Muscle of leg (tissue), 11 donors: ENCODE results near the gene PROSER2. TPM values are rescaled to one million over a fixed set of nuclear protein-coding genes. Genes with fewer than 3 reads are reported as not detected.
"Not testable (repeated sequence)": the region's sequence is repeated elsewhere in the genome, so short reads cannot be mapped to it uniquely, and the experiment has no call there.

ENCODE experiments used
- DNase-seq: peaks from one replicate; pipeline ENCODE4 v3.0.0; 2013
- H3K27ac ChIP-seq: one replicate; pipeline ENCODE4 v1.5.1; 2013; ENCODE audit warnings: mild to moderate bottlenecking, low read length, control low read depth
- H3K27me3 ChIP-seq: one replicate; pipeline ENCODE4 v1.6.1; 2013; ENCODE audit warnings: low read length; ENCODE audit not compliant: control insufficient read depth, insufficient read depth
- H3K36me3 ChIP-seq: one replicate; pipeline ENCODE4 v1.6.1; 2013; ENCODE audit warnings: low read length; ENCODE audit not compliant: control insufficient read depth, insufficient read depth
- H3K4me1 ChIP-seq: one replicate; pipeline ENCODE4 v1.6.1; 2013; ENCODE audit warnings: low read length; ENCODE audit not compliant: control insufficient read depth, insufficient read depth
- H3K4me3 ChIP-seq: one replicate; pipeline ENCODE4 v1.5.1; 2013; ENCODE audit warnings: low read length, control low read depth
- H3K9me3 ChIP-seq: replicated peaks from 2 replicates; pipeline ENCODE4 v1.6.1; 2013; ENCODE audit warnings: low read depth, low read length; ENCODE audit not compliant: control insufficient read depth
- WGBS: methylation state at CpG from one replicate; pipeline ENCODE4 v1.1.5; 2013; ENCODE audit warnings: missing lambda C conversion rate; ENCODE audit not compliant: insufficient coverage; 5-methylcytosine and 5-hydroxymethylcytosine counted together
- polyA plus RNA-seq, 8 donors: library from polyadenylated mRNA; unstranded; fragments of 120-200 nt; gene quantifications; one replicate each; pipeline versions ENCODE4 v1.2.1 to v1.2.3, GENCODE V29; 2013; ENCODE audit warnings: inconsistent platforms in 1 of 8, low replicate concordance in 1 of 8; ENCODE audit not compliant: insufficient read length in 8 of 8, insufficient read depth in 1 of 8
- total RNA-seq: library from RNA; stranded (reverse); fragments of 120-200 nt; gene quantifications from one replicate; pipeline ENCODE4 v1.2.4, GENCODE V29; 2013

Gene PROSER2
- total and polyA plus RNA-seq, 9 donors: 3.4 to 5.5 (median 4.0) TPM

DNA sequence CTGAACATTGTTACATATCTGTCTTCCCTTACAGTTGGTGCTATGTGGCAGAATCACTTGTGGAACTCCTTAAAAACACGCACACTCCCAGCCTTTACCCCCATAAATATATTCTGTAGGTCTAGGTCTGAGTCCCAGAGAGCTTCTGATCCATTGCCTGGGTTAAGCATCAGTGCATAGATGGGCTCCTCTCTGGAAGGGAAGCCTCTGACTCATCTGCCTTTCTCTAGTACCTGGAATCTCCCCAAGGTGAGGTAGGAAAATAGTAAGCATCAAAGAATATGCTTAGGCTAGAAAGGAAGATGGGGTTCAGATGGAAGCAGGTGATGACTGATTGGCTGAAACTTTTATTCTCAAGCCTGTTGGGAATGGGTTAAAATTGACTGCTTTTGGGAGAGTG is 26.1 kb downstream of the PROSER2 start:
- Histone ChIP-seq H3K4me1 (no peaks in the 10 kb centered on the region), H3K4me3 (no peak overlapping the region)

DNA sequence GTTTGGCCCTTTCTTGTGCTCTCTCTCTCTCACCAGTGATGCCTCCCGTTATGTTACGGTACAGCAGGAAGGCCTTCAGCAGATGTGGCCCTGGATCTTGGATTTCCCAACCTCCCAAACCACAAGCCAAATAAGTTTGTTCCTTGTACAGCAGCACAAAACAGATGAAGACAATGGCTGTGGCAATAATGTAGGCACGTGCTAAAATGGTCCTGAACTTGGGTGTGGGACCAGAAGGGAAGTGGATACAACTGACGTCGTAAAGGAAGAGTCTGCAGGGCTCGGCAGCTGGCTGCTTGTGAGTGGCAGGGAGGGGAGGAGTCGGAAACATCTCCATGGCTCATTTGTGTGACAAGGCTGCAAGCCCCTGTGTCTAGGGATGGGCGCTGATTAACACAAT is 26.8 kb downstream of the PROSER2 start:
- no peaks in the 10 kb centered on the region for H3K27me3 ChIP-seq
- peak; percentile 27 for DNase-seq
- no peak overlapping the region for H3K4me3 ChIP-seq
- no peaks in the 10 kb centered on the region for H3K9me3 ChIP-seq
- 47% methylated on average over 6 of the region's 8 CpGs for WGBS
- no peak overlapping the region for H3K27ac ChIP-seq
- H3K36me3 ChIP-seq: no peaks in the 10 kb centered on the region
- H3K4me1 ChIP-seq: no peaks in the 10 kb centered on the region

More for the DNA sequence above, 26.1 kb downstream of the PROSER2 start:
- Histone ChIP-seq H3K27ac (no peak overlapping the region), H3K9me3 (no peaks in the 10 kb centered on the region), H3K36me3 (no peaks in the 10 kb centered on the region), H3K27me3 (no peaks in the 10 kb centered on the region)
- WGBS: no CpG with 5 or more reads among the region's 1 CpG
- DNase-seq: no peak

GRCh38 chr10:11851910-11852309 is 28.8 kb downstream of the PROSER2 start:
- 76% methylated on average over 13 of the region's 13 CpGs for WGBS
- Histone ChIP-seq H3K36me3 (no peaks in the 10 kb centered on the region), H3K9me3 (no peaks in the 10 kb centered on the region), H3K4me3 (no peak overlapping the region), H3K27me3 (no peaks in the 10 kb centered on the region), H3K4me1 (no peaks in the 10 kb centered on the region), H3K27ac (no peak overlapping the region)
- no peak for DNase-seq

GRCh38 chr10:11852637-11853036 is 29.5 kb downstream of the PROSER2 start:
- WGBS: 98% methylated on average over 9 of the region's 13 CpGs
- not testable (repeated sequence) for H3K27ac ChIP-seq, H3K4me3 ChIP-seq, H3K9me3 ChIP-seq, H3K4me1 ChIP-seq, H3K27me3 ChIP-seq, H3K36me3 ChIP-seq, DNase-seq

GRCh38 chr10:11853468-11853867 is 30.3 kb downstream of the PROSER2 start:
- no peak overlapping the region for H3K27ac ChIP-seq
- no peaks in the 10 kb centered on the region for H3K4me1 ChIP-seq
- no peaks in the 10 kb centered on the region for H3K36me3 ChIP-seq
- 97% methylated on average over 5 of the region's 11 CpGs for WGBS
- no peak overlapping the region for H3K4me3 ChIP-seq
- H3K9me3 ChIP-seq: no peaks in the 10 kb centered on the region
- no peak for DNase-seq
- H3K27me3 ChIP-seq: no peaks in the 10 kb centered on the region

DNA sequence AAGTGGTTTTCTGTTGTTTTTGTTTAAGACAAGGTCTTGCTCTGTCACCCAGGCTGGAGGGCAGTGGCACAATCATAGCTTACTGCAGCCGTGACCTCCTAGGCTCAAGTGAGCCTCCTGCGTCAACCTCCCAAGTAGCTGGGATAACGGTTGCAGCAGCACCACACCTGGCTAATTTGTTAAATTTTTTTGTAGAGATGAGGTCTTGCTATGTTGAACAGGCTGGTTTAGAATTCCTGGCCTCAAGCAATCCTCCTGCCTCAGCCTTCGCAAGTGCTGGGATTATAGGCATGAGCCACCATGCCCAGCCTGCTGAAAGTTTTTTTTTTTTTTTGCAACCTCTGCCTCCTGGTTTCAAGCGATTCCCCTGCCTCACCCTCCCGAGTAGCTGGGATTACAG is 31.1 kb downstream of the PROSER2 start:
- Histone ChIP-seq H3K27me3 (no peaks in the 10 kb centered on the region), H3K4me1 (no peaks in the 10 kb centered on the region), H3K4me3 (no peak overlapping the region), H3K9me3 (no peaks in the 10 kb centered on the region), H3K27ac (no peak overlapping the region), H3K36me3 (no peaks in the 10 kb centered on the region)
- no peak for DNase-seq
- WGBS: 83% methylated on average over 2 of the region's 6 CpGs

- WGBS: 77% methylated on average over 17 of the region's 17 CpGs
These were observed 32.9 kb downstream of the PROSER2 start for GRCh38 chr10:11856089-11856488.

DNA sequence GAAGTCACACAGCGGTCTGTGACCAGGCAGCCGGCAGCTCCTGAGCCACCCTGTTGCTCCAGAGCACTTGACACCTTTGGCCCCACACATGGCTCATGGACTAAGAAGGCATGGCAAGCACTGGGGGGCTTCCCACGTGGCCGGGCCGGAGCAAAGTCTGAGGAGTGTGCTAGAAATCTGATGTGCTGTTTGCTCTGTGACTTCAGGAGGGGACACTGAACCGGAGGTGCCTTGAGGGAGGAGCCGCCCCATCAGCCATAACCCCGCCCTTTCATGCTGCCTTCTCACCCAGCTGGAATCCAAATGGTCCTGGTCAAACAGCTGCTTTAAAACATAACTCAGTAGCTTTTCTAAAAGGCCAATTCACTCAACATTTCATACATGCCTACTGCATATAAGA is 33.5 kb downstream of the PROSER2 start:
- no peaks in the 10 kb centered on the region for H3K27me3 ChIP-seq
- no peaks in the 10 kb centered on the region for H3K9me3 ChIP-seq
- no peak overlapping the region for H3K27ac ChIP-seq
- 92% methylated on average over 5 of the region's 8 CpGs for WGBS
- H3K4me1 ChIP-seq: no peaks in the 10 kb centered on the region
- H3K36me3 ChIP-seq: no peaks in the 10 kb centered on the region
- DNase-seq: no peak
- no peak overlapping the region for H3K4me3 ChIP-seq

More at GRCh38 chr10:11856089-11856488, 32.9 kb downstream of the PROSER2 start:
- Histone ChIP-seq H3K27ac (no peak overlapping the region), H3K9me3 (no peaks in the 10 kb centered on the region), H3K27me3 (no peaks in the 10 kb centered on the region), H3K36me3 (no peaks in the 10 kb centered on the region), H3K4me1 (no peaks in the 10 kb centered on the region), H3K4me3 (no peak overlapping the region)
- no peak for DNase-seq

- H3K27ac ChIP-seq: no peak overlapping the region
- H3K4me3 ChIP-seq: no peak overlapping the region
- WGBS: 100% methylated on average over 2 of the region's 6 CpGs
- DNase-seq: no peak
- H3K27me3 ChIP-seq: no peaks in the 10 kb centered on the region
- H3K9me3 ChIP-seq: no peaks in the 10 kb centered on the region
- no peaks in the 10 kb centered on the region for H3K4me1 ChIP-seq
- no peaks in the 10 kb centered on the region for H3K36me3 ChIP-seq
These were observed 34.9 kb downstream of the PROSER2 start for GRCh38 chr10:11858093-11858492.

DNA sequence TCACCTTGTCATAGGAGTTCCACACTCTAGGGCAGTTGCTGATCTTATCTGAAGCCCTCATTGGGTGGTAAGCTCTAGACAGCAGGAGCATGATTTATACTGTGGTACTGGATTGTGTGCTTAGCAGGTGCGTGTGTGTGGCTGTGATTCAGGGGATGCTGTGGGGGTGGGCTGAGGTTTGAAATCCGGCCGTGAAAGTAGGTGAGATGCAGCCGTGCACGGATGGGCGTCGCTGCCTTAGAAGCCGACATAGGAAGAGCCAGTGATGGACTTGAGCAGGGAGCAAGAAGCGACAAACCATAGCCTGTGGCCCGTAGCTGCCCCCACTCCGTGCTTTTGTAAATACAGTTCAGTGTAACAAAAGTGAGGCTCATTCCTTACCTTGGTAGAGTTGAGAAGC is 38.2 kb downstream of the PROSER2 start:
- no peaks in the 10 kb centered on the region for H3K4me1 ChIP-seq
- WGBS: 92% methylated on average over 10 of the region's 11 CpGs
- H3K36me3 ChIP-seq: no peaks in the 10 kb centered on the region
- H3K9me3 ChIP-seq: no peaks in the 10 kb centered on the region
- no peak overlapping the region for H3K27ac ChIP-seq
- H3K4me3 ChIP-seq: no peak overlapping the region
- DNase-seq: no peak
- H3K27me3 ChIP-seq: no peaks in the 10 kb centered on the region

DNA sequence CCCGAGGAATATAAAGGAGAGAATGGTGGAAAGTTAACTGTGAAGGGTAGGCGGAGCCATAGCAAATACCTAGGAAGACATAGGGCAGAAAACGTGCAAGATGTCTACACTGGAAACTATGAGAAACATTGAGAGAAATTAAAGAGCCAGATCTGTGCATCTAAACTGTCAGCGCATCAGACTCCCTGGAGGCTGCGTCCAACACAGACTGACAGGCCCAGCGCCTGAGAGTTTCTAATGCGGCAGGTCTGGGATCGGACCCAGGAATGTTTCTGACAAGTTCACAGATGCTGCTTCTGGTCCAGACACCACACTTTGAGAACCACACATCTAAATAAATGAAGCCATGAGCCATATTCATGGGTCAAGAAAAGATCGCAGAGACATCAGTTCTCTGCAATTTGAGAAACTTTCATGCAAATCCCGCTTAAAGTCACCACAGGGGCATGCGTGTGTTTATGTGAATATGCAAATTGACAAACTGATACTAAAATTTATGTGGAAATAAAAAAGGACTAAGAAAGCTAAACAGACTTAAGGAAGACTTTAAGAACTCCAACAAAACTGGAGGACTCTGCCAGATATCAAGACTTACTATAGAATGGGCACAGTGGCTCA is 38.8 kb downstream of the PROSER2 start:
- Histone ChIP-seq H3K27ac (no peak overlapping the region), H3K4me3 (no peak overlapping the region), H3K27me3 (no peaks in the 10 kb centered on the region), H3K9me3 (no peaks in the 10 kb centered on the region), H3K4me1 (no peaks in the 10 kb centered on the region), H3K36me3 (no peaks in the 10 kb centered on the region)
- WGBS: 86% methylated on average over 9 of the region's 11 CpGs
- no peak for DNase-seq
